Lower lobe of right lung (tissue), 2 donors: Measurements from ENCODE around the gene CXorf49B. TPM values are rescaled to one million over a fixed set of nuclear protein-coding genes. Genes with fewer than 3 reads are reported as not detected.
"Not testable (repeated sequence)": the region's sequence is repeated elsewhere in the genome, so short reads cannot be mapped to it uniquely, and the experiment has no call there.

ENCODE experiments used
- ATAC-seq, 2 donors: fragments of 200-7000 bp; cut with Tn5 transposase; one replicate each; pipeline ENCODE4 v1.9.1; 2020 to 2022; ENCODE audit warnings: mild to moderate bottlenecking in 2 of 2, moderate library complexity in 2 of 2
- DNase-seq: peaks from one replicate; pipeline ENCODE4 v3.0.0-alpha.2; 2020
- H3K27ac ChIP-seq: fragments of 200-600 bp; one replicate; pipeline ENCODE4 v1.8.0; 2022
- H3K27me3 ChIP-seq: fragments of 200-600 bp; one replicate; pipeline ENCODE4 v1.8.0; 2022; ENCODE audit warnings: low read depth
- H3K36me3 ChIP-seq: fragments of 200-600 bp; one replicate; pipeline ENCODE4 v1.8.0; 2022; ENCODE audit warnings: mild to moderate bottlenecking
- H3K4me1 ChIP-seq: fragments of 200-600 bp; one replicate; pipeline ENCODE4 v1.8.0; 2022
- H3K4me3 ChIP-seq: fragments of 200-600 bp; one replicate; pipeline ENCODE4 v1.8.0; 2022; ENCODE audit warnings: mild to moderate bottlenecking
- H3K9me3 ChIP-seq: fragments of 200-600 bp; one replicate; pipeline ENCODE4 v1.8.0; 2022
- intact Hi-C: fragments of 100-400 bp; cut with DNase I; formaldehyde crosslinking; loops from one replicate; pipeline ENCODE4 v1.11.0; 2022
- long read RNA-seq: library from polyadenylated mRNA; unstranded; transcript quantifications from one replicate; pipeline ENCODE4 v2.0.0, GENCODE V29; 2021
- total RNA-seq: library from RNA; stranded (reverse); fragmentation: NEBNext Ultra II Directional; extraction: Animal tissue kit (Norgen Biotek cat#: 25700); gene quantifications from one replicate; pipeline ENCODE4 v1.2.1, GENCODE V29; 2021
- donor health status: DM: no; HTN: yes; CAD: no; lungs with severe emphysema.

Gene CXorf49B
- not detected for total RNA-seq
- long read RNA-seq, result 0 reads

- ATAC-seq, intact Hi-C loops: not testable (repeated sequence)
Measured at GRCh38 chrX:71763049-71763448, at the start of gene CXorf49B. TSS of gene CXorf49B (plus strand) at chrX:71763349. CDS start at chrX:71763424, 75 bp downstream.

GRCh38 chrX:71714064-71714463 is 49.1 kb upstream of the CXorf49B start:
- intact Hi-C loops, H3K4me3 ChIP-seq, DNase-seq, H3K27me3 ChIP-seq, H3K4me1 ChIP-seq, H3K9me3 ChIP-seq, H3K27ac ChIP-seq, H3K36me3 ChIP-seq, ATAC-seq: not testable (repeated sequence)

More at GRCh38 chrX:71763049-71763448, at the start of gene CXorf49B:
- H3K4me3 ChIP-seq, DNase-seq, H3K27me3 ChIP-seq, H3K4me1 ChIP-seq, H3K36me3 ChIP-seq, H3K27ac ChIP-seq, H3K9me3 ChIP-seq: not testable (repeated sequence)

- peak in 1 of 2 donors; percentile 34 for ATAC-seq
- DNase-seq, H3K4me3 ChIP-seq, H3K9me3 ChIP-seq, H3K27me3 ChIP-seq, H3K27ac ChIP-seq, intact Hi-C loops, H3K36me3 ChIP-seq, H3K4me1 ChIP-seq: not testable (repeated sequence)
Measured at GRCh38 chrX:71715551-71715950, 47.6 kb upstream of the CXorf49B start.

- intact Hi-C loops, H3K4me1 ChIP-seq, H3K36me3 ChIP-seq, H3K27ac ChIP-seq, ATAC-seq, H3K4me3 ChIP-seq, H3K9me3 ChIP-seq, DNase-seq, H3K27me3 ChIP-seq: not testable (repeated sequence)
Measured at GRCh38 chrX:71716323-71716722, 46.8 kb upstream of the CXorf49B start.

GRCh38 chrX:71718185-71718584 is 45.0 kb upstream of the CXorf49B start, which contains the start of gene CXorf49:
TSS of gene CXorf49 (minus strand) at chrX:71718285. CDS start at chrX:71718151, 134 bp downstream.
- H3K4me1 ChIP-seq, H3K36me3 ChIP-seq, ATAC-seq, intact Hi-C loops, H3K9me3 ChIP-seq, H3K4me3 ChIP-seq, H3K27me3 ChIP-seq, DNase-seq, H3K27ac ChIP-seq: not testable (repeated sequence)

- H3K9me3 ChIP-seq, H3K4me1 ChIP-seq, H3K27me3 ChIP-seq, intact Hi-C loops, ATAC-seq, H3K27ac ChIP-seq, H3K4me3 ChIP-seq, H3K36me3 ChIP-seq: not testable (repeated sequence)
- peak; percentile 19 for DNase-seq
Measured at GRCh38 chrX:71719195-71719594, 44.0 kb upstream of the CXorf49B start.

- H3K9me3 ChIP-seq, intact Hi-C loops, H3K4me1 ChIP-seq, DNase-seq, H3K27ac ChIP-seq, H3K36me3 ChIP-seq, ATAC-seq, H3K4me3 ChIP-seq, H3K27me3 ChIP-seq: not testable (repeated sequence)
Measured at GRCh38 chrX:71720289-71720886, 42.8 kb upstream of the CXorf49B start.

- ATAC-seq, DNase-seq, intact Hi-C loops, H3K36me3 ChIP-seq, H3K4me1 ChIP-seq, H3K27me3 ChIP-seq, H3K4me3 ChIP-seq, H3K27ac ChIP-seq, H3K9me3 ChIP-seq: not testable (repeated sequence)
Measured at GRCh38 chrX:71760688-71761281, 2.4 kb upstream of the CXorf49B start.

GRCh38 chrX:71764832-71765231 is 1.7 kb downstream of the CXorf49B start:
- H3K9me3 ChIP-seq, H3K27ac ChIP-seq, H3K4me3 ChIP-seq, H3K4me1 ChIP-seq, intact Hi-C loops, ATAC-seq, H3K27me3 ChIP-seq, DNase-seq, H3K36me3 ChIP-seq: not testable (repeated sequence)

- H3K9me3 ChIP-seq, DNase-seq, H3K4me1 ChIP-seq, intact Hi-C loops, H3K36me3 ChIP-seq, H3K27ac ChIP-seq, H3K4me3 ChIP-seq, H3K27me3 ChIP-seq, ATAC-seq: not testable (repeated sequence)
Measured at GRCh38 chrX:71765613-71766012, 2.5 kb downstream of the CXorf49B start.

- H3K4me3 ChIP-seq, H3K27ac ChIP-seq, H3K4me1 ChIP-seq, H3K36me3 ChIP-seq, ATAC-seq, intact Hi-C loops, DNase-seq, H3K9me3 ChIP-seq, H3K27me3 ChIP-seq: not testable (repeated sequence)
Measured at GRCh38 chrX:71767134-71767533, 4.0 kb downstream of the CXorf49B start.

- H3K4me1 ChIP-seq, H3K36me3 ChIP-seq, H3K27me3 ChIP-seq, H3K4me3 ChIP-seq, DNase-seq, intact Hi-C loops, H3K9me3 ChIP-seq, H3K27ac ChIP-seq: not testable (repeated sequence)
- peak; percentile 50 to 53 for ATAC-seq
Measured at GRCh38 chrX:71778322-71778721, 15.2 kb downstream of the CXorf49B start.

GRCh38 chrX:71782225-71782949 is 19.2 kb downstream of the CXorf49B start:
- DNase-seq, H3K36me3 ChIP-seq, H3K4me1 ChIP-seq, H3K27me3 ChIP-seq, H3K27ac ChIP-seq, intact Hi-C loops, H3K4me3 ChIP-seq, H3K9me3 ChIP-seq: not testable (repeated sequence)
- ATAC-seq, result peak; percentile 35 to 46

- intact Hi-C loops, result not testable (repeated sequence)
- ATAC-seq, result peak; percentile 73 to 78
Measured at GRCh38 chrX:71782950-71783299, 19.8 kb downstream of the CXorf49B start.

More at GRCh38 chrX:71782950-71783299, 19.8 kb downstream of the CXorf49B start:
- not testable (repeated sequence) for H3K9me3 ChIP-seq, H3K27ac ChIP-seq, H3K36me3 ChIP-seq, H3K4me1 ChIP-seq, DNase-seq, H3K27me3 ChIP-seq, H3K4me3 ChIP-seq
